ENCODE results near the gene CDCA7. TPM values are rescaled to one million over a fixed set of nuclear protein-coding genes. Genes with fewer than 3 reads are reported as not detected.
"Not testable (repeated sequence)": the region's sequence is repeated elsewhere in the genome, so short reads cannot be mapped to it uniquely, and the experiment has no call there.

Gene CDCA7
- total RNA-seq, 1 donor from 2014 or later: 9.1 TPM

GRCh38 chr2:173410579-173410978, 55.9 kb downstream of the CDCA7 start:
- DNase-seq (ENCODE audit: extremely low spot score in 2 of 2): no peak
- no peaks in the 10 kb centered on the region for H3K4me1 ChIP-seq
- intact Hi-C loops (cut with DNase I): no loop called here
- H3K27me3 ChIP-seq: no peaks in the 10 kb centered on the region
- no peaks in the 10 kb centered on the region for H3K9me3 ChIP-seq
- H3K27ac ChIP-seq: no peak overlapping the region
- TF ChIP-seq POLR2AphosphoS5 (IDR thresholded peaks at IDR 0.05; ENCODE audit: insufficient read depth in 1 of 2, low read depth in 1 of 2): no peak
- TF ChIP-seq POLR2A (IDR thresholded peaks at IDR 0.05): no peak
- TF ChIP-seq CTCF (IDR thresholded peaks at IDR 0.05): no peak
- no peak overlapping the region for H3K4me3 ChIP-seq
- no peaks in the 10 kb centered on the region for H3K36me3 ChIP-seq

- H3K9me3 ChIP-seq: no peaks in the 10 kb centered on the region
- H3K27ac ChIP-seq: no peak overlapping the region
- intact Hi-C loops (cut with DNase I): no loop called here
- no peak for DNase-seq (ENCODE audit: extremely low spot score in 2 of 2)
- no peak overlapping the region for H3K4me3 ChIP-seq
- no peak for TF ChIP-seq CTCF (IDR thresholded peaks at IDR 0.05)
- no peak for TF ChIP-seq POLR2AphosphoS5 (IDR thresholded peaks at IDR 0.05; ENCODE audit: insufficient read depth in 1 of 2, low read depth in 1 of 2)
- TF ChIP-seq POLR2A (IDR thresholded peaks at IDR 0.05): no peak
- H3K27me3 ChIP-seq: no peaks in the 10 kb centered on the region
- no peaks in the 10 kb centered on the region for H3K4me1 ChIP-seq
- no peaks in the 10 kb centered on the region for H3K36me3 ChIP-seq
Measured at GRCh38 chr2:173412628-173413027, 58.0 kb downstream of the CDCA7 start.

- TF ChIP-seq POLR2AphosphoS5 (IDR thresholded peaks at IDR 0.05; ENCODE audit: insufficient read depth in 1 of 2, low read depth in 1 of 2) (no peak), CTCF (IDR thresholded peaks at IDR 0.05) (no peak), POLR2A (IDR thresholded peaks at IDR 0.05) (no peak)
- no peak for DNase-seq (ENCODE audit: extremely low spot score in 2 of 2)
- H3K36me3 ChIP-seq: no peaks in the 10 kb centered on the region
- intact Hi-C loops (cut with DNase I): no loop called here
- H3K27ac ChIP-seq: no peak overlapping the region
- H3K4me3 ChIP-seq: no peak overlapping the region
- no peaks in the 10 kb centered on the region for H3K4me1 ChIP-seq
- no peaks in the 10 kb centered on the region for H3K27me3 ChIP-seq
- no peaks in the 10 kb centered on the region for H3K9me3 ChIP-seq
Measured at GRCh38 chr2:173414823-173415322, 60.2 kb downstream of the CDCA7 start.

- no peak overlapping the region for H3K27ac ChIP-seq
- H3K4me1 ChIP-seq: no peaks in the 10 kb centered on the region
- TF ChIP-seq POLR2A (IDR thresholded peaks at IDR 0.05) (no peak), POLR2AphosphoS5 (IDR thresholded peaks at IDR 0.05; ENCODE audit: insufficient read depth in 1 of 2, low read depth in 1 of 2) (no peak), CTCF (IDR thresholded peaks at IDR 0.05) (no peak)
- no peaks in the 10 kb centered on the region for H3K36me3 ChIP-seq
- H3K27me3 ChIP-seq: no peaks in the 10 kb centered on the region
- no peaks in the 10 kb centered on the region for H3K9me3 ChIP-seq
- H3K4me3 ChIP-seq: no peak overlapping the region
- DNase-seq (ENCODE audit: extremely low spot score in 2 of 2): no peak
- intact Hi-C loops (cut with DNase I): no loop called here
Measured at GRCh38 chr2:173415431-173416381, 61.0 kb downstream of the CDCA7 start.

- H3K9me3 ChIP-seq; H3K4me3 ChIP-seq; H3K4me1 ChIP-seq; DNase-seq (ENCODE audit: extremely low spot score in 2 of 2); H3K27ac ChIP-seq; H3K27me3 ChIP-seq; H3K36me3 ChIP-seq; intact Hi-C loops (cut with DNase I): not testable (repeated sequence)
Measured at GRCh38 chr2:173416415-173417152, 61.9 kb downstream of the CDCA7 start.
